Thoracic aorta (tissue), 2 donors: ENCODE measurements around the gene CEP63. TPM values are rescaled to one million over a fixed set of nuclear protein-coding genes. Genes with fewer than 3 reads are reported as not detected.

Source experiments
- ATAC-seq: fragments of 150-250 bp; one replicate; pipeline ENCODE4 v1.8.0; 2017; ENCODE audit warnings: low read depth; ENCODE audit not compliant: insufficient number of reproducible peaks, low FRiP score
- DNase-seq: peaks from one replicate; pipeline ENCODE4 v3.0.0-alpha.2; 2020; ENCODE audit warnings: low spot score
- H3K27ac ChIP-seq, 2 donors: fragments of 200-600 bp; sonication (generic); 1 replicate in 1 of 2; 2 replicates in 1 of 2; pipeline ENCODE4 v1.5.1; 2016; ENCODE audit warnings: mild to moderate bottlenecking in 2 of 2, moderate library complexity in 2 of 2
- H3K27me3 ChIP-seq: fragments of 200-600 bp; sonication (generic); replicated peaks from 2 replicates; pipeline ENCODE4 v1.6.0; 2016; ENCODE audit warnings: mild to moderate bottlenecking; ENCODE audit not compliant: insufficient read depth
- H3K36me3 ChIP-seq: fragments of 200-600 bp; sonication (generic); one replicate; pipeline ENCODE4 v1.5.1; 2016
- H3K4me1 ChIP-seq, 2 donors: fragments of 200-600 bp; sonication (generic); 1 replicate in 1 of 2; 2 replicates in 1 of 2; pipeline versions ENCODE4 v1.5.1 to v1.6.0; 2016; ENCODE audit warnings: low read depth in 2 of 2, mild to moderate bottlenecking in 1 of 2; ENCODE audit not compliant: control insufficient read depth in 1 of 2
- H3K4me3 ChIP-seq: fragments of 200-600 bp; sonication (generic); 2 replicates; pipeline ENCODE4 v1.5.1; 2016; ENCODE audit warnings: mild to moderate bottlenecking
- H3K9me3 ChIP-seq: fragments of 200-600 bp; sonication (generic); 2 replicates; pipeline ENCODE4 v1.5.1; 2016
- CTCF ChIP-seq: fragments of 200-600 bp; sonication (generic); IDR thresholded peaks from one replicate; pipeline ENCODE4 v1.5.1; 2019; ENCODE audit warnings: antibody characterized with exemption
- total RNA-seq, 2 donors: library from RNA; depleted of rRNA; stranded (reverse); fragments of >200 nt; gene quantifications; one replicate each; pipeline versions ENCODE4 v1.1.0 to v1.2.3, GENCODE V29; 2016

CEP63 gene
- total RNA-seq, 2 donors from 2014 or later, result 20.4 to 28.3 TPM

- Histone ChIP-seq H3K9me3 (no peaks in the 10 kb centered on the region), H3K36me3 (no peaks in the 10 kb centered on the region), H3K4me1 (peaks cover 10 to 34% of the 10 kb centered on the region in 2 donors), H3K27me3 (no peaks in the 10 kb centered on the region), H3K4me3 (no peak overlapping the region), H3K27ac (peak overlapping the region in 1 of 2 donors; percentile 3)
- ATAC-seq (peak; percentile 42), DNase-seq (no peak)
- TF ChIP-seq CTCF, result no peak
Measured at GRCh38 chr3:134445636-134446035, 40.2 kb upstream of the CEP63 start.

- Histone ChIP-seq H3K9me3 (no peaks in the 10 kb centered on the region), H3K27me3 (no peaks in the 10 kb centered on the region), H3K36me3 (no peaks in the 10 kb centered on the region), H3K4me3 (no peak overlapping the region), H3K4me1 (peaks cover 10 to 34% of the 10 kb centered on the region in 2 donors), H3K27ac (peak overlapping the region in 1 of 2 donors; percentile 3)
- ATAC-seq (no peak), DNase-seq (no peak)
- no peak for TF ChIP-seq CTCF
Measured at GRCh38 chr3:134446800-134447199, 39.1 kb upstream of the CEP63 start.

- Histone ChIP-seq H3K9me3 (no peaks in the 10 kb centered on the region), H3K4me3 (no peak overlapping the region), H3K36me3 (no peaks in the 10 kb centered on the region), H3K4me1 (peaks cover 10 to 34% of the 10 kb centered on the region in 2 donors), H3K27ac (no peak overlapping the region), H3K27me3 (no peaks in the 10 kb centered on the region)
- DNase-seq (no peak), ATAC-seq (no peak)
- no peak for TF ChIP-seq CTCF
Measured at GRCh38 chr3:134447351-134447750, 38.5 kb upstream of the CEP63 start.

GRCh38 chr3:134448664-134449063, 37.2 kb upstream of the CEP63 start:
- Histone ChIP-seq H3K9me3 (no peaks in the 10 kb centered on the region), H3K4me1 (peaks cover 10 to 34% of the 10 kb centered on the region in 2 donors), H3K27ac (no peak overlapping the region), H3K36me3 (no peaks in the 10 kb centered on the region), H3K4me3 (no peak overlapping the region), H3K27me3 (no peaks in the 10 kb centered on the region)
- ATAC-seq (no peak), DNase-seq (no peak)
- TF ChIP-seq CTCF, result no peak

GRCh38 chr3:134449277-134449676, 36.6 kb upstream of the CEP63 start:
- H3K4me1 ChIP-seq, result peaks cover 10 to 34% of the 10 kb centered on the region in 2 donors
- DNase-seq, result no peak
- no peaks in the 10 kb centered on the region for H3K9me3 ChIP-seq
- no peaks in the 10 kb centered on the region for H3K27me3 ChIP-seq
- H3K27ac ChIP-seq, result no peak overlapping the region
- no peak overlapping the region for H3K4me3 ChIP-seq
- no peak for TF ChIP-seq CTCF
- no peaks in the 10 kb centered on the region for H3K36me3 ChIP-seq
- no peak for ATAC-seq
